ENCODE measurements around the gene SPAG9.

DNA sequence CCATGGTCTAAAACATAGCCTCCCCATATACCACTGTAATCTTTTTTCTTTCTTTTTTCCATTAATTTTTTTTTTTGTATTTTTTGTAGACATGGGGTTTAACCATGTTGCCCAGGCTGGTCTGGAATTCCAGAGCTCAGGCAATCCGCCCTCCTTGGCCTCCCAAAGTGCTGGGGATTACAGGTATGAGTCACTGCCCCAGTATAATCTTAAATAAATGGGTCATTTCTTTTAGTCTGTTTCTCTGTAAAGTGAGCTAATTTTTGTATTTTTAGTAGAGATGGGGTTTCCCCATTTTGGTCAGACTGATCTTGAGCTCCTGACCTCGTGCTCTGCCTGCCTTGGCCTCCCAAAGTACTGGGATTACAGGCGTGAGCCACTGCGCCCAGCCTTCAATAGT is 27.0 kb upstream of the SPAG9 start:
- no peak for TF ChIP-seq POLR2A (IDR thresholded peaks at IDR 0.05)
- no peak for TF ChIP-seq CTCF (IDR thresholded peaks at IDR 0.05 in 4 of 5, conservative IDR thresholded peaks at IDR 0.05 in 1 of 5)

Measured in gastrocnemius medialis (tissue), 4 donors.